ENCODE measurements around the gene NFYC. TPM values are rescaled to one million over a fixed set of nuclear protein-coding genes. Genes with fewer than 3 reads are reported as not detected.
A peak's percentile ranks its signal among the peaks of the same experiment; 100 is the strongest.

Gene NFYC
- total and polyA plus RNA-seq, 8 donors, result 23.3 to 76.4 (median 40.9) TPM

GRCh38 chr1:40806240-40806639 lies 114.7 kb downstream of the NFYC start:
- H3K27ac ChIP-seq, result no peak overlapping the region
- H3K4me1 ChIP-seq, result peaks cover 7 to 57% (median 36%) of the 10 kb centered on the region in 4 donors
- H3K9me3 ChIP-seq, result no peaks in the 10 kb centered on the region
- H3K36me3 ChIP-seq, result no peaks in the 10 kb centered on the region
- TF ChIP-seq CTCF (IDR thresholded peaks at IDR 0.05) (no peak), EP300 (IDR thresholded peaks at IDR 0.05) (no peak), POLR2A (IDR thresholded peaks at IDR 0.05) (no peak), POLR2AphosphoS5 (IDR thresholded peaks at IDR 0.05) (no peak)
- no peak for DNase-seq
- intact Hi-C loops (cut with DNase I; ENCODE audit: low total_unique reads), result no loop called here
- H3K27me3 ChIP-seq, result no peaks in the 10 kb centered on the region
- WGBS, 5 donors, result 63 to 89% (median 75%) methylated on average over 3 of the region's 3 CpGs
- H3K4me3 ChIP-seq, result no peak overlapping the region

GRCh38 chr1:40806731-40807695 lies 115.5 kb downstream of the NFYC start:
- no peaks in the 10 kb centered on the region for H3K9me3 ChIP-seq
- intact Hi-C loops (cut with DNase I; ENCODE audit: low total_unique reads), result no loop called here
- H3K36me3 ChIP-seq, result no peaks in the 10 kb centered on the region
- DNase-seq, result peak in 1 of 2 donors; percentile 86
- WGBS, 5 donors, result 57 to 81% (median 77%) methylated on average over 15 to 20 of the region's 20 CpGs
- H3K4me1 ChIP-seq, result peaks cover under 1 to 49% (median 28%) of the 10 kb centered on the region in 4 donors
- no peak for TF ChIP-seq CTCF (IDR thresholded peaks at IDR 0.05)
- no peak for TF ChIP-seq EP300 (IDR thresholded peaks at IDR 0.05)
- TF ChIP-seq POLR2AphosphoS5 (IDR thresholded peaks at IDR 0.05), result no peak
- TF ChIP-seq POLR2A (IDR thresholded peaks at IDR 0.05), result no peak
- no peaks in the 10 kb centered on the region for H3K27me3 ChIP-seq
- no peak overlapping the region for H3K4me3 ChIP-seq
- peak overlapping the region in 3 of 5 donors; percentile 0 to 44 (median 42) for H3K27ac ChIP-seq

GRCh38 chr1:40808002-40808401 lies 116.5 kb downstream of the NFYC start:
- H3K9me3 ChIP-seq, result no peaks in the 10 kb centered on the region
- no peaks in the 10 kb centered on the region for H3K27me3 ChIP-seq
- H3K27ac ChIP-seq, result no peak overlapping the region
- WGBS, 5 donors, result 35 to 60% (median 53%) methylated on average over 3 of the region's 3 CpGs
- H3K36me3 ChIP-seq, result no peaks in the 10 kb centered on the region
- H3K4me1 ChIP-seq, result peaks cover 0 to 39% (median 19%) of the 10 kb centered on the region in 4 donors
- intact Hi-C loops (cut with DNase I; ENCODE audit: low total_unique reads), result no loop called here
- H3K4me3 ChIP-seq, result no peak overlapping the region
- TF ChIP-seq POLR2A (IDR thresholded peaks at IDR 0.05) (no peak), EP300 (IDR thresholded peaks at IDR 0.05) (no peak), POLR2AphosphoS5 (IDR thresholded peaks at IDR 0.05) (no peak), CTCF (IDR thresholded peaks at IDR 0.05) (no peak)
- DNase-seq, result no peak

GRCh38 chr1:40808444-40808843 lies 116.9 kb downstream of the NFYC start:
- no peaks in the 10 kb centered on the region for H3K36me3 ChIP-seq
- no peaks in the 10 kb centered on the region for H3K27me3 ChIP-seq
- no peak overlapping the region for H3K27ac ChIP-seq
- no peak for TF ChIP-seq EP300 (IDR thresholded peaks at IDR 0.05)
- no peak for TF ChIP-seq POLR2A (IDR thresholded peaks at IDR 0.05)
- 83 to 96% (median 86%) methylated on average over 3 of the region's 3 CpGs for WGBS, 5 donors
- intact Hi-C loops (cut with DNase I; ENCODE audit: low total_unique reads), result no loop called here
- no peak for DNase-seq
- peaks cover 0 to 36% (median 16%) of the 10 kb centered on the region in 4 donors for H3K4me1 ChIP-seq
- H3K9me3 ChIP-seq, result no peaks in the 10 kb centered on the region
- H3K4me3 ChIP-seq, result no peak overlapping the region

Measured in stomach (tissue), 9 donors.